ENCODE data around the gene AHDC1. TPM values are rescaled to one million over a fixed set of nuclear protein-coding genes. Genes with fewer than 3 reads are reported as not detected.

The AHDC1 gene
- total and polyA plus RNA-seq, 2 of the 13 experiments (the other 11 are each of a cell fraction or from before 2014, with no cell fraction given) = 1.0 to 2.7 TPM

DNA sequence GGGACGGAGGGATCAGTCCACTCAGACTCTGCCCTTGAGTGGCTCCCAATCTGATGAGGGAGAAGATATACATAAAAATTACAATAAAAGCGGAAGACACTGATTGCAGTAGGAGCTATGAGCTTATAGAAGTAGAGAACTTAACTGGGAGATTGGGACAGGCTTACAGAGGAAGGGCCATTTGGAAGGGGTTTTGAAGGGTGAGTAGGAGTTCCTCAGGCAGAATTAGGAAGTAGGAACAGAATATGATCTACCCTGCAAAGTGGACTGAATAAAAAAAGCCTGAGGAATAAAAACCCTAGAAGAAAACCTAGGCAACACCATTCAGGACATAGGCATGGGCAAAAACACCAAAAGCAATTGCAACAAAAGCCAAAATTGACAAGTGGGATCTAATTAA is 104.8 kb downstream of the AHDC1 start (continued):
- TF ChIP-seq ZSCAN12 (CRISPR knock-in tag; IDR thresholded peaks at IDR 0.05) (no peak), SKIL (CRISPR knock-in tag; IDR thresholded peaks at IDR 0.05; ENCODE audit: borderline replicate concordance) (no peak), SOX13 (IDR thresholded peaks at IDR 0.05) (no peak), SOX13 (CRISPR knock-in tag; conservative IDR thresholded peaks at IDR 0.05 in 1 of 2, IDR thresholded peaks at IDR 0.05 in 1 of 2) (no peak), EP300 (IDR thresholded peaks at IDR 0.05; ENCODE audit: low read depth in 2 of 2, low read length in 2 of 2) (no peak), EP300 (CRISPR knock-in tag; IDR thresholded peaks at IDR 0.05; ENCODE audit: borderline replicate concordance) (no peak), CBX5 (CRISPR knock-in tag; IDR thresholded peaks at IDR 0.05; ENCODE audit: borderline replicate concordance) (no peak), SMAD9 (CRISPR knock-in tag; IDR thresholded peaks at IDR 0.05) (no peak), CHCHD3 (CRISPR knock-in tag; IDR thresholded peaks at IDR 0.05) (no peak), ZNF737 (CRISPR knock-in tag; IDR thresholded peaks at IDR 0.05; ENCODE audit: borderline replicate concordance) (no peak)

GRCh38 chr1:27496604-27497155 is 107.3 kb downstream of the AHDC1 start:
- peaks cover 39% of the 10 kb centered on the region for H3K4me1 ChIP-seq (ENCODE audit: insufficient read depth, low read length)
- H3K4me2 ChIP-seq (ENCODE audit: low read depth, low read length) = peak overlapping the region; percentile 95
- 5% methylated on average over 6 of the region's 8 CpGs for WGBS (ENCODE audit: low lambda C conversion rate)
- no peak for DNase-seq (ENCODE audit: low spot score)
- no peaks in the 10 kb centered on the region for H3K79me2 ChIP-seq (ENCODE audit: insufficient read depth, low read length)
- H2AFZ ChIP-seq (ENCODE audit: low read length) = peak overlapping the region; percentile 81
- no peaks in the 10 kb centered on the region for H4K20me1 ChIP-seq (ENCODE audit: insufficient read depth, low read length)
- peak; percentile 79 for ATAC-seq
- in situ Hi-C loops (cut with HindIII; ENCODE audit: extremely low pct_ligation_motif_present, low pct_unique_long_range_greater_than_20kb) = no loop called here
- intact Hi-C loops (cut with micrococcal nuclease; ENCODE audit: unreplicated experiment) = no loop called here
- H3K36me3 ChIP-seq (replicated peaks in 1 of 2; ENCODE audit: control insufficient read depth in 1 of 2, insufficient read depth in 2 of 2, low read length in 2 of 2) = no peaks in the 10 kb centered on the region
- ChIA-PET CTCF (ENCODE audit: low intra/inter-chr PET ratio, low total read pairs) (no interaction called here), POLR2A (interaction anchor here (1.0 to 1.4 kb wide), 3 partner anchors 11 to 111 kb away, joined by 3 to 5 read pairs (median 3); no protein-coding TSS in a partner anchor)
- H3K9me3 ChIP-seq (ENCODE audit: low read length) = no peaks in the 10 kb centered on the region
- peak overlapping the region; percentile 29 to 65 (median 57) for H3K4me3 ChIP-seq (replicated peaks in 1 of 3; ENCODE audit: insufficient read depth in 1 of 3, low read depth in 2 of 3, low read length in 3 of 3)
- peak overlapping the region; percentile 49; the same call in 1 of the 2 replicates for H3K9ac ChIP-seq (ENCODE audit: insufficient read depth, low read depth, low read length)
- no TSS peak for BruUV-seq (replicated peaks)
- H3K27ac ChIP-seq (ENCODE audit: extremely low read length, insufficient read depth, low read length) = no peak overlapping the region
- no peaks in the 10 kb centered on the region for H3K27me3 ChIP-seq (ENCODE audit: control insufficient read depth in 1 of 2, insufficient read depth in 2 of 2, low read length in 2 of 2)
- no peak for FAIRE-seq
- TF ChIP-seq TEAD3 (CRISPR knock-in tag; optimal IDR thresholded peaks at IDR 0.05; ENCODE audit: borderline replicate concordance) (peak; percentile 97), ZSCAN25 (CRISPR knock-in tag; IDR thresholded peaks at IDR 0.05) (peak; percentile 91), ZNF292 (CRISPR knock-in tag; IDR thresholded peaks at IDR 0.05; ENCODE audit: borderline replicate concordance, low read depth) (0 out of 2 replicates have a peak, but pooled peaks have one; percentile 18), ZMYM3 (CRISPR knock-in tag; IDR thresholded peaks at IDR 0.05) (0 out of 2 replicates have a peak, but pooled peaks have one; percentile 23), SALL1 (CRISPR knock-in tag; IDR thresholded peaks at IDR 0.05) (peak; percentile 19; the same call in 1 of the 2 replicates), CTCF (CRISPR knock-in tag; IDR thresholded peaks at IDR 0.05) (peak; percentile 37), KDM1A (CRISPR knock-in tag; IDR thresholded peaks at IDR 0.05) (peak; percentile 19; the same call in 1 of the 2 replicates), KLF9 (CRISPR knock-in tag; IDR thresholded peaks at IDR 0.05; ENCODE audit: low read depth) (no peak), ZNF746 (CRISPR knock-in tag; IDR thresholded peaks at IDR 0.05) (no peak), NFATC3 (CRISPR knock-in tag; IDR thresholded peaks at IDR 0.05) (no peak), NAIF1 (CRISPR knock-in tag; IDR thresholded peaks at IDR 0.05; ENCODE audit: borderline replicate concordance) (peak; percentile 58; the same call in 1 of the 2 replicates)

Data from HepG2 (cell line).